H1 (cell line): ENCODE data around the gene AFF1.

ENCODE experiments used
- EP300 ChIP-seq, 2 experiments: IDR thresholded peaks; 1 replicate in 1 of 2; 2 replicates in 1 of 2; pipeline ENCODE4 v1.6.1; 2011 to 2012; ENCODE audit warnings: low read depth in 2 of 2, low read length in 2 of 2, mild to moderate bottlenecking in 2 of 2, borderline replicate concordance in 1 of 2, inconsistent platforms in 1 of 2, moderate library complexity in 1 of 2
- TAF7 ChIP-seq: optimal IDR thresholded peaks from 2 replicates; pipeline ENCODE3; 2011; ENCODE audit warnings: low read depth, mild to moderate bottlenecking, inconsistent platforms, low read length, moderate library complexity, borderline replicate concordance

GRCh38 chr4:86935853-86936733 lies 1.3 kb downstream of the AFF1 start:
- TF ChIP-seq EP300 (IDR thresholded peaks at IDR 0.05; ENCODE audit: borderline replicate concordance in 1 of 2, low read depth in 2 of 2, low read length in 2 of 2) = no peak
- no peak for TF ChIP-seq TAF7
